DOHH2 (cell line): ENCODE measurements around the gene FGFBP3.

ENCODE experiments used
- EZH2phosphoT487 ChIP-seq: fragments of 200-600 bp; sonication (generic); IDR thresholded peaks from 2 replicates; pipeline ENCODE4 v1.6.1; 2017; ENCODE audit warnings: borderline replicate concordance, mild to moderate bottlenecking, antibody characterized with exemption, low read length, moderate library complexity, mixed read lengths
- TF ChIP-seq, protein P1 (sequence below): fragments of 200-600 bp; sonication (generic); IDR thresholded peaks from one replicate; pipeline ENCODE4 v1.5.1; 2014; ENCODE audit warnings: antibody characterized with exemption, mild to moderate bottlenecking, low read depth, low read length; ENCODE audit not compliant: poor library complexity, severe bottlenecking

GRCh38 chr10:91891125-91892001, 17.9 kb downstream of the FGFBP3 start:
- TF ChIP-seq, protein P1, sequence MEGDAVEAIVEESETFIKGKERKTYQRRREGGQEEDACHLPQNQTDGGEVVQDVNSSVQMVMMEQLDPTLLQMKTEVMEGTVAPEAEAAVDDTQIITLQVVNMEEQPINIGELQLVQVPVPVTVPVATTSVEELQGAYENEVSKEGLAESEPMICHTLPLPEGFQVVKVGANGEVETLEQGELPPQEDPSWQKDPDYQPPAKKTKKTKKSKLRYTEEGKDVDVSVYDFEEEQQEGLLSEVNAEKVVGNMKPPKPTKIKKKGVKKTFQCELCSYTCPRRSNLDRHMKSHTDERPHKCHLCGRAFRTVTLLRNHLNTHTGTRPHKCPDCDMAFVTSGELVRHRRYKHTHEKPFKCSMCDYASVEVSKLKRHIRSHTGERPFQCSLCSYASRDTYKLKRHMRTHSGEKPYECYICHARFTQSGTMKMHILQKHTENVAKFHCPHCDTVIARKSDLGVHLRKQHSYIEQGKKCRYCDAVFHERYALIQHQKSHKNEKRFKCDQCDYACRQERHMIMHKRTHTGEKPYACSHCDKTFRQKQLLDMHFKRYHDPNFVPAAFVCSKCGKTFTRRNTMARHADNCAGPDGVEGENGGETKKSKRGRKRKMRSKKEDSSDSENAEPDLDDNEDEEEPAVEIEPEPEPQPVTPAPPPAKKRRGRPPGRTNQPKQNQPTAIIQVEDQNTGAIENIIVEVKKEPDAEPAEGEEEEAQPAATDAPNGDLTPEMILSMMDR: no peak
- no peak for TF ChIP-seq EZH2phosphoT487
